B cell (primary cell): ENCODE data around the gene RNF39. TPM values are rescaled to one million over a fixed set of nuclear protein-coding genes. Genes with fewer than 3 reads are reported as not detected.

ENCODE experiments used
- ATAC-seq: fragments of 200-7000 bp; cut with Tn5 transposase; one replicate; pipeline ENCODE4 v1.10.0; 2021; ENCODE audit warnings: low read depth, mild to moderate bottlenecking, moderate number of reproducible peaks, moderate library complexity
- CTCF ChIA-PET: fragments of 350-600 bp; sonication (Branson Sonifier 250); formaldehyde crosslinking; loops from one replicate; lab custom pipeline; 2021; ENCODE audit warnings: antibody characterized with exemption, inconsistent platforms; lab: Charles Lee
- POLR2A ChIA-PET: fragments of 350-600 bp; sonication (Branson Sonifier 250); formaldehyde crosslinking; loops from one replicate; lab custom pipeline; 2021; ENCODE audit warnings: antibody characterized with exemption; lab: Charles Lee
- DNase-seq: peaks from one replicate; pipeline ENCODE4 v3.0.0; 2013
- H2AFZ ChIP-seq: 2 replicates; pipeline ENCODE4 v1.6.1; 2012; ENCODE audit warnings: mild to moderate bottlenecking, low read depth, low read length; ENCODE audit not compliant: insufficient read depth, poor library complexity, severe bottlenecking
- H3K27ac ChIP-seq, 2 donors: 1 replicate in 1 of 2; 2 replicates in 1 of 2; pipeline ENCODE4 v1.5.1; 2012 to 2013; ENCODE audit warnings: low read length in 2 of 2, mild to moderate bottlenecking in 2 of 2, moderate library complexity in 1 of 2
- H3K27me3 ChIP-seq, 4 experiments: fragments of 200-600 bp in 1 of 4; sonication (generic) in 1 of 4; replicated peaks in 1 of 4; 1 replicate in 2 of 4; 2 replicates in 2 of 4; pipeline versions ENCODE4 v1.6.1 to v1.7.0; 2013 to 2016; ENCODE audit warnings: low read length in 3 of 4, mild to moderate bottlenecking in 2 of 4, mixed read lengths in 1 of 4, moderate library complexity in 1 of 4; ENCODE audit not compliant: insufficient read depth in 4 of 4, control insufficient read depth in 3 of 4; ENCODE audit errors: control extremely low read depth in 1 of 4
- H3K36me3 ChIP-seq, 2 experiments: replicated peaks in 1 of 2; 1 replicate in 1 of 2; 2 replicates in 1 of 2; pipeline versions ENCODE4 v1.6.1 to v1.7.1; 2013; ENCODE audit warnings: low read length in 1 of 2; ENCODE audit not compliant: insufficient read depth in 2 of 2, control insufficient read depth in 1 of 2; ENCODE audit errors: control extremely low read depth in 1 of 2, extremely low read depth in 1 of 2
- H3K4me1 ChIP-seq, 2 donors: fragments of 200-600 bp in 1 of 2; sonication (generic) in 1 of 2; 1 replicate in 1 of 2; 2 replicates in 1 of 2; pipeline versions ENCODE4 v1.5.1 to v1.6.1; 2013 to 2017; ENCODE audit warnings: low read length in 2 of 2; ENCODE audit not compliant: control insufficient read depth in 2 of 2, insufficient read depth in 2 of 2
- H3K4me2 ChIP-seq: replicated peaks from 2 replicates; pipeline ENCODE3; 2012; ENCODE audit warnings: mild to moderate bottlenecking, low read depth, low read length; ENCODE audit not compliant: poor library complexity, severe bottlenecking
- H3K4me3 ChIP-seq, 5 experiments: fragments of 200-600 bp in 1 of 5; sonication (generic) in 1 of 5; 1 replicate in 3 of 5; 2 replicates in 2 of 5; pipeline versions ENCODE4 v1.5.1 to v1.7.0; 2011 to 2016; ENCODE audit warnings: low read length in 4 of 5, mild to moderate bottlenecking in 4 of 5, low read depth in 2 of 5, control low read depth in 1 of 5, moderate library complexity in 1 of 5; ENCODE audit not compliant: insufficient read depth in 1 of 5; ENCODE audit errors: control extremely low read depth in 1 of 5, extremely low read depth in 1 of 5
- H3K79me2 ChIP-seq: fragments of 200-600 bp; sonication (generic); one replicate; pipeline ENCODE4 v1.6.0; 2016; ENCODE audit warnings: low read length; ENCODE audit not compliant: control insufficient read depth, insufficient read depth
- H3K9ac ChIP-seq: fragments of 200-600 bp; sonication (generic); 2 replicates; pipeline ENCODE4 v1.6.1; 2017; ENCODE audit warnings: mild to moderate bottlenecking, low read length, moderate library complexity
- H3K9me3 ChIP-seq, 3 donors: one replicate each; pipeline versions ENCODE4 v1.6.1 to v1.7.1; 2013; ENCODE audit warnings: low read length in 2 of 3; ENCODE audit not compliant: control insufficient read depth in 2 of 3, insufficient read depth in 1 of 3; ENCODE audit errors: control extremely low read depth in 1 of 3
- H4K20me1 ChIP-seq: 2 replicates; pipeline ENCODE4 v1.6.0; 2012; ENCODE audit warnings: mild to moderate bottlenecking, low read length; ENCODE audit not compliant: insufficient read depth, control insufficient read depth, poor library complexity, severe bottlenecking
- H3K27ac Mint-ChIP-seq: one replicate; pipeline ENCODE4 v1.8.0; 2021; ENCODE audit warnings: mixed read lengths
- H3K27me3 Mint-ChIP-seq: one replicate; pipeline ENCODE4 v1.8.0; 2021; ENCODE audit warnings: mixed read lengths
- H3K4me1 Mint-ChIP-seq: one replicate; pipeline ENCODE4 v1.8.0; 2021; ENCODE audit warnings: mixed read lengths
- H3K4me3 Mint-ChIP-seq: one replicate; pipeline ENCODE4 v1.8.0; 2021; ENCODE audit warnings: mixed read lengths
- H3K9me3 Mint-ChIP-seq: one replicate; pipeline ENCODE4 v1.8.0; 2022; ENCODE audit warnings: mixed read lengths; ENCODE audit not compliant: insufficient read depth
- EZH2 ChIP-seq: IDR thresholded peaks from 2 replicates; pipeline ENCODE4 v1.6.1; 2012; ENCODE audit warnings: borderline replicate concordance, low read depth, mild to moderate bottlenecking, moderate library complexity, low read length; ENCODE audit not compliant: insufficient read depth, poor library complexity, severe bottlenecking
- WGBS: methylation state at CpG from one replicate; pipeline ENCODE4 v1.1.5; 2013; ENCODE audit warnings: missing lambda C conversion rate; ENCODE audit not compliant: insufficient coverage; 5-methylcytosine and 5-hydroxymethylcytosine counted together
- intact Hi-C: fragments of 100-400 bp; cut with micrococcal nuclease; formaldehyde crosslinking; loops from one replicate; pipeline ENCODE4 v1.10.0; 2022
- polyA plus RNA-seq: library from polyadenylated mRNA; depleted of rRNA; stranded (reverse); fragments of >200 nt; gene quantifications from 2 replicates; pipeline ENCODE4 v1.2.3, GENCODE V29; 2012
- total RNA-seq, 2 donors: library from RNA; stranded (reverse); fragments of 120-200 nt in 1 of 2; gene quantifications; 1 replicate in 1 of 2; 2 replicates in 1 of 2; pipeline versions ENCODE4 v1.2.3 to v1.2.4, GENCODE V29; 2013 to 2022
- TF ChIP-seq, protein P1 (sequence below): fragments of 200-600 bp; IDR thresholded peaks from one replicate; pipeline ENCODE4 v1.8.0; 2022; ENCODE audit warnings: antibody characterized with exemption, mild to moderate bottlenecking

RNF39 gene
- total and polyA plus RNA-seq, 2 donors (not counting 1 experiment from before 2014, with no cell fraction given): not detected

DNA sequence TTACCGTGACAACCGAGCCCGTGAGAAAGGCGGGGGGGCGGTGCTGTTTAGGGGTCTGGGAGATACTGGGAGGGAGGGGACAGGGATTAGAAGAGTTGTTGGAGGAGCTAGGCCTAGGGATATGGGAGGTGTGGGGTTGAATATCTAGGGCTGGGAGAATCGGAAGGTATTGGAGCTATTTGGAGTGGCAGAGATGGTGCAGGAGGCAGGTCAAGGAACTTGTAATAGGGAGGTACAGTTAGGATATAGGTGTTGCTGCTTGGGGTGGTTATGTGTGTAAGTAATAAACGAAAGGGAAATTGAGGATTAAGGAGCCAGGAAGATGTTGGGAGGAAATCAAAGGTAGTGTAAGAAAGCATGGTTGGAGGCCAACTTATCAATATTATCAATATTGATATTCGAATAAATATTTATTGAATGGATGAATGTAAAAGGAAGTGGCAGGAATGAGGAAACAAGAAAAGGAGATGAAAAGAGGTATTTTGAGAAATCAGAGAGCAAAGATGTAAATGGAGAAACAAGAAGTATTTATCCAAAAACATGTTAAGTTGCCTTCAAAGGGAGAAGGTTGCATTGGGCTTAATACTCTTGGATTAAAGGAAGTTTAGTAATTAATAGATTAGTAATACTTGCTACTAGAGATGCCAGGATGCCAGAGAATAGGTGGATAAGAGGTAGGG, 8.0 kb downstream of the RNF39 start:
- DNase-seq (no peak), ATAC-seq (no peak)
- Mint-ChIP-seq H3K27ac (peak overlapping the region; percentile 99), H3K4me3 (peak overlapping the region; percentile 93), H3K9me3 (no peaks in the 10 kb centered on the region), H3K27me3 (peaks cover 25% of the 10 kb centered on the region), H3K4me1 (peaks cover 48% of the 10 kb centered on the region)
- TF ChIP-seq, protein P1, sequence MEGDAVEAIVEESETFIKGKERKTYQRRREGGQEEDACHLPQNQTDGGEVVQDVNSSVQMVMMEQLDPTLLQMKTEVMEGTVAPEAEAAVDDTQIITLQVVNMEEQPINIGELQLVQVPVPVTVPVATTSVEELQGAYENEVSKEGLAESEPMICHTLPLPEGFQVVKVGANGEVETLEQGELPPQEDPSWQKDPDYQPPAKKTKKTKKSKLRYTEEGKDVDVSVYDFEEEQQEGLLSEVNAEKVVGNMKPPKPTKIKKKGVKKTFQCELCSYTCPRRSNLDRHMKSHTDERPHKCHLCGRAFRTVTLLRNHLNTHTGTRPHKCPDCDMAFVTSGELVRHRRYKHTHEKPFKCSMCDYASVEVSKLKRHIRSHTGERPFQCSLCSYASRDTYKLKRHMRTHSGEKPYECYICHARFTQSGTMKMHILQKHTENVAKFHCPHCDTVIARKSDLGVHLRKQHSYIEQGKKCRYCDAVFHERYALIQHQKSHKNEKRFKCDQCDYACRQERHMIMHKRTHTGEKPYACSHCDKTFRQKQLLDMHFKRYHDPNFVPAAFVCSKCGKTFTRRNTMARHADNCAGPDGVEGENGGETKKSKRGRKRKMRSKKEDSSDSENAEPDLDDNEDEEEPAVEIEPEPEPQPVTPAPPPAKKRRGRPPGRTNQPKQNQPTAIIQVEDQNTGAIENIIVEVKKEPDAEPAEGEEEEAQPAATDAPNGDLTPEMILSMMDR: no peak
- TF ChIP-seq EZH2: no peak
- H2AFZ ChIP-seq: peak overlapping the region; percentile 63
- peaks cover 0 to 28% (median 15%) of the 10 kb centered on the region in 4 experiments for H3K27me3 ChIP-seq
- peak overlapping the region; percentile 93 to 97 for H3K27ac ChIP-seq
- POLR2A ChIA-PET: no interaction called here
- H3K4me3 ChIP-seq: peak overlapping the region; percentile 80 to 95 (median 85)
- peaks cover 36 to 38% of the 10 kb centered on the region in 2 donors for H3K4me1 ChIP-seq
- H3K36me3 ChIP-seq: peaks cover 4 to 36% of the 10 kb centered on the region in 2 experiments
- H3K9ac ChIP-seq: peak overlapping the region; percentile 85
- CTCF ChIA-PET: interaction anchor here (1.1 to 1.2 kb wide), 2 partner anchors 35 to 330 kb away, joined by 3 to 4 read pairs; no protein-coding TSS in a partner anchor
- peaks cover 0 to 5% (median 0%) of the 10 kb centered on the region in 3 donors for H3K9me3 ChIP-seq
- intact Hi-C loops: loop anchor here (1.0 to 10.0 kb wide), 7 partner anchors 36 to 1907 kb away; partner anchors contain the start of genes DXO, HLA-F and TRIM26
- H4K20me1 ChIP-seq: peaks cover 27% of the 10 kb centered on the region
- peaks cover 29% of the 10 kb centered on the region for H3K79me2 ChIP-seq
- H3K4me2 ChIP-seq: peak overlapping the region; percentile 84
- 2% methylated on average over 6 of the region's 8 CpGs for WGBS
